Osteocyte (in vitro differentiated cells): ENCODE data around the gene TAF4. TPM values are rescaled to one million over a fixed set of nuclear protein-coding genes. Genes with fewer than 3 reads are reported as not detected.

Experiments
- DNase-seq: peaks from one replicate; pipeline ENCODE4 v3.0.0; 2021; ENCODE audit warnings: mixed read lengths; ENCODE audit not compliant: unreplicated experiment; ENCODE audit errors: extremely low spot score
- H3K27ac Mint-ChIP-seq: one replicate; pipeline ENCODE4 v1.8.0; 2021; ENCODE audit warnings: mild to moderate bottlenecking, mixed read lengths; ENCODE audit not compliant: unreplicated experiment
- H3K27me3 Mint-ChIP-seq: one replicate; pipeline ENCODE4 v1.8.0; 2021; ENCODE audit warnings: mixed read lengths; ENCODE audit not compliant: unreplicated experiment
- H3K36me3 Mint-ChIP-seq: one replicate; pipeline ENCODE4 v1.8.0; 2021; ENCODE audit warnings: mixed read lengths; ENCODE audit not compliant: unreplicated experiment
- H3K4me1 Mint-ChIP-seq: one replicate; pipeline ENCODE4 v1.8.0; 2021; ENCODE audit warnings: mixed read lengths; ENCODE audit not compliant: unreplicated experiment
- H3K4me3 Mint-ChIP-seq: one replicate; pipeline ENCODE4 v1.8.0; 2021; ENCODE audit warnings: mild to moderate bottlenecking, moderate library complexity, mixed read lengths; ENCODE audit not compliant: unreplicated experiment
- H3K9me3 Mint-ChIP-seq: one replicate; pipeline ENCODE4 v1.8.0; 2021; ENCODE audit warnings: mixed read lengths; ENCODE audit not compliant: unreplicated experiment
- CTCF ChIP-seq: fragments of 200-600 bp; sonication (generic); IDR thresholded peaks from 2 replicates; pipeline ENCODE4 v1.5.0; 2021; ENCODE audit warnings: antibody characterized with exemption, mild to moderate bottlenecking, moderate library complexity
- total RNA-seq: library from RNA; stranded (reverse); gene quantifications from 2 replicates; pipeline ENCODE4 v1.2.1, GENCODE V29; 2021

The TAF4 gene
- total RNA-seq, 1 donor from 2014 or later: 22.8 TPM

- no peaks in the 10 kb centered on the region for H3K27me3 Mint-ChIP-seq
- TF ChIP-seq CTCF: no peak
- DNase-seq: no peak
- H3K36me3 Mint-ChIP-seq: no peaks in the 10 kb centered on the region
- H3K27ac Mint-ChIP-seq: no peak overlapping the region
- no peak overlapping the region for H3K4me3 Mint-ChIP-seq
- no peaks in the 10 kb centered on the region for H3K9me3 Mint-ChIP-seq
- H3K4me1 Mint-ChIP-seq: peaks cover 29% of the 10 kb centered on the region
These were observed 109.8 kb downstream of the TAF4 start for GRCh38 chr20:61955668-61956395.

GRCh38 chr20:61954276-61955021 is 111.2 kb downstream of the TAF4 start:
- H3K27ac Mint-ChIP-seq: no peak overlapping the region
- peak; percentile 70 for DNase-seq
- no peaks in the 10 kb centered on the region for H3K9me3 Mint-ChIP-seq
- H3K4me1 Mint-ChIP-seq: peaks cover 29% of the 10 kb centered on the region
- TF ChIP-seq CTCF: no peak
- H3K27me3 Mint-ChIP-seq: no peaks in the 10 kb centered on the region
- no peaks in the 10 kb centered on the region for H3K36me3 Mint-ChIP-seq
- H3K4me3 Mint-ChIP-seq: no peak overlapping the region

GRCh38 chr20:61953037-61954021 is 112.4 kb downstream of the TAF4 start:
- H3K27ac Mint-ChIP-seq: no peak overlapping the region
- H3K36me3 Mint-ChIP-seq: no peaks in the 10 kb centered on the region
- peaks cover 29% of the 10 kb centered on the region for H3K4me1 Mint-ChIP-seq
- no peaks in the 10 kb centered on the region for H3K9me3 Mint-ChIP-seq
- H3K4me3 Mint-ChIP-seq: no peak overlapping the region
- no peaks in the 10 kb centered on the region for H3K27me3 Mint-ChIP-seq
- TF ChIP-seq CTCF: no peak
- DNase-seq: peak; percentile 76

GRCh38 chr20:61951695-61952533 is 113.8 kb downstream of the TAF4 start:
- Mint-ChIP-seq H3K27ac (no peak overlapping the region), H3K27me3 (no peaks in the 10 kb centered on the region), H3K4me1 (peaks cover 27% of the 10 kb centered on the region), H3K9me3 (no peaks in the 10 kb centered on the region), H3K36me3 (no peaks in the 10 kb centered on the region), H3K4me3 (no peak overlapping the region)
- peak; percentile 84 for DNase-seq
- no peak for TF ChIP-seq CTCF
